Skeletal muscle tissue (tissue), 5 donors: ENCODE measurements around the gene APOBEC3H. TPM values are rescaled to one million over a fixed set of nuclear protein-coding genes. Genes with fewer than 3 reads are reported as not detected.

ENCODE experiments used
- H3K27ac ChIP-seq: one replicate; pipeline ENCODE4 v1.7.0; 2013; ENCODE audit warnings: mild to moderate bottlenecking, low read depth, low read length, inconsistent platforms
- H3K27me3 ChIP-seq, 3 donors: one replicate each; pipeline ENCODE4 v1.7.0; 2013; ENCODE audit warnings: low read length in 3 of 3; ENCODE audit not compliant: control insufficient read depth in 3 of 3, insufficient read depth in 3 of 3
- H3K36me3 ChIP-seq, 3 donors: one replicate each; pipeline ENCODE4 v1.7.0; 2013; ENCODE audit warnings: low read length in 3 of 3; ENCODE audit not compliant: control insufficient read depth in 3 of 3, insufficient read depth in 3 of 3
- H3K4me1 ChIP-seq, 3 donors: one replicate each; pipeline ENCODE4 v1.7.0; 2013; ENCODE audit warnings: low read length in 3 of 3, mild to moderate bottlenecking in 3 of 3; ENCODE audit not compliant: control insufficient read depth in 3 of 3, insufficient read depth in 3 of 3
- H3K4me3 ChIP-seq, 3 donors: one replicate each; pipeline ENCODE4 v1.7.0; 2013; ENCODE audit warnings: low read length in 3 of 3
- H3K9ac ChIP-seq, 3 donors: one replicate each; pipeline ENCODE4 v1.7.0; 2013; ENCODE audit warnings: low read length in 3 of 3, mild to moderate bottlenecking in 3 of 3, moderate library complexity in 2 of 3, low read depth in 1 of 3
- H3K9me3 ChIP-seq, 3 donors: one replicate each; pipeline ENCODE4 v1.7.0; 2013; ENCODE audit warnings: low read length in 3 of 3; ENCODE audit not compliant: control insufficient read depth in 3 of 3
- small RNA-seq: library from RNA; depleted of rRNA; stranded (forward); fragments of <200 nt; gene quantifications from one replicate; pipeline ENCODE3, GENCODE V24; 2014
- total RNA-seq: library from RNA; depleted of rRNA; stranded (reverse); fragments of >200 nt; gene quantifications from one replicate; pipeline ENCODE4 v1.2.3, GENCODE V29; 2014
- donor health status: Osteomylitis.

APOBEC3H gene
- total RNA-seq, 1 donor from 2014 or later: not detected

DNA sequence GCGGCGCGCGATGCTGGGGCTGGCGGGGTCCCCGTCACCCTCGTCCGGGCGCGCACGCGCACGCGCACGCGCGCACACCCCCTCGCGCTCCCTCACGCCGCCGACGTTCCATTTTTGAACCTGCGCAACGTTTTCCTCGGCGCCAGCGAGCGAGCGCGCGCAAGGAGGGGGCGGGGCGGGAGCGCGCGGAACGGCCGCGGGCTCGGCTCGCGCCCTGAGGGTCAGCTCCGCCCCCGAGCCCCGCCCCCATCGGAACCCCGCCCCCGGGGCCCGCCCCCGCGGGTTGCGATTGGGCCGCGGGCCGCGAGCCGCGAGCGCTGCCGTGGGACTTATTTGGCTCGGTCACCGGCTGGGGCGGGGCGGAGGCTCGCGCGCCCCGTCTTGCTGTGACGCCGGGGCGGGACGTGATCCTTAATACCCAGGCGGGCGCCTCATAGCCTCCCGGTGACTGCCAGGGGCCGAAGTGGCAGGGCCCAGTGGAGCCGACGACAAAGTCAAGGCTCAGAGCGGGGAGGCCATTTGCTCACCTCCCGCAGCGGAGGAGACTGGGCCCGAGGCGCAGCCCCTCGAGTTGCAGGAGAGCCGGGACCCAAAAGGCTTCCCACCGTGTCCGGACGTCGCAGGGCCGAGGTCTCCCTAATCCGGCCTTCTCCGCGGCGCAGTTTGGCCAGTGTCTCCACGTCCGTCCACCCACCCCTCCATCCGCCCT lies 55.6 kb downstream of the APOBEC3H start, which contains the start of gene CBX7:
Gene CBX7 (minus strand): TSS at position 170 of the 709 bp plus-strand sequence. CDS start 236 bp downstream, outside the sequence.
- peak within 1 kb of the TSS; percentile 94 for H3K27ac ChIP-seq
- no peaks in the 10 kb centered on the region for H3K9me3 ChIP-seq
- H3K9ac ChIP-seq: peak within 1 kb of the TSS; percentile 92 to 95 (median 94)
- peaks cover 36 to 53% (median 43%) of the 10 kb centered on the region in 3 donors for H3K4me1 ChIP-seq
- H3K27me3 ChIP-seq: no peaks in the 10 kb centered on the region
- peak within 1 kb of the TSS; percentile 85 to 91 (median 87) for H3K4me3 ChIP-seq
- peaks cover 12 to 15% (median 13%) of the 10 kb centered on the region in 3 donors for H3K36me3 ChIP-seq

GRCh38 chr22:39153220-39153717 lies 56.2 kb downstream of the APOBEC3H start:
- Histone ChIP-seq H3K4me3 (peak overlapping the region; percentile 83 to 91 (median 87)), H3K4me1 (peaks cover 33 to 47% (median 39%) of the 10 kb centered on the region in 3 donors), H3K9ac (peak overlapping the region; percentile 88 to 95 (median 94)), H3K36me3 (peaks cover 9 to 12% (median 10%) of the 10 kb centered on the region in 3 donors), H3K27me3 (no peaks in the 10 kb centered on the region), H3K27ac (peak overlapping the region; percentile 94), H3K9me3 (no peaks in the 10 kb centered on the region)

Small RNA genes lying within 50 kb of the gene (small RNA-seq; reads per million reads assigned to genes)
- not detected for gene AL022318.2
- gene COX5BP7: not detected

Other genes starting within 250 kb of the APOBEC3H start
- 19.3 TPM for gene CBX6, start 225.0 kb upstream of the APOBEC3H start, total RNA-seq
- gene APOBEC3A, start 139.6 kb upstream of the APOBEC3H start, total RNA-seq: 0.52 TPM
- 1.6 TPM for gene APOBEC3B, start 114.9 kb upstream of the APOBEC3H start, total RNA-seq
- 1.6 TPM for gene APOBEC3C, start 83.0 kb upstream of the APOBEC3H start, total RNA-seq
- gene APOBEC3D, start 76.1 kb upstream of the APOBEC3H start, total RNA-seq: 0.52 TPM
- 1.0 TPM for gene APOBEC3F, start 56.4 kb upstream of the APOBEC3H start, total RNA-seq
- gene APOBEC3G, start 20.0 kb upstream of the APOBEC3H start, total RNA-seq: 6.3 TPM
- 4.7 TPM for gene CBX7, start 55.4 kb downstream of the APOBEC3H start, total RNA-seq
- gene PDGFB, start 147.7 kb downstream of the APOBEC3H start, total RNA-seq: 8.9 TPM
- gene RPL3, start 222.4 kb downstream of the APOBEC3H start, total RNA-seq: 2,602 TPM